HG03442 (cell line): Measurements from ENCODE around the gene TAAR1.
"Not testable (repeated sequence)": the region's sequence is repeated elsewhere in the genome, so short reads cannot be mapped to it uniquely, and the experiment has no call there.

Experiments
- ATAC-seq: cut with Tn5 transposase; IDR thresholded peaks from one replicate; pipeline ENCODE4 v1.9.1; 2021; ENCODE audit warnings: mild to moderate bottlenecking, moderate library complexity; ENCODE audit not compliant: unreplicated experiment

The TAAR1 gene, protein sequence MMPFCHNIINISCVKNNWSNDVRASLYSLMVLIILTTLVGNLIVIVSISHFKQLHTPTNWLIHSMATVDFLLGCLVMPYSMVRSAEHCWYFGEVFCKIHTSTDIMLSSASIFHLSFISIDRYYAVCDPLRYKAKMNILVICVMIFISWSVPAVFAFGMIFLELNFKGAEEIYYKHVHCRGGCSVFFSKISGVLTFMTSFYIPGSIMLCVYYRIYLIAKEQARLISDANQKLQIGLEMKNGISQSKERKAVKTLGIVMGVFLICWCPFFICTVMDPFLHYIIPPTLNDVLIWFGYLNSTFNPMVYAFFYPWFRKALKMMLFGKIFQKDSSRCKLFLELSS

DNA sequence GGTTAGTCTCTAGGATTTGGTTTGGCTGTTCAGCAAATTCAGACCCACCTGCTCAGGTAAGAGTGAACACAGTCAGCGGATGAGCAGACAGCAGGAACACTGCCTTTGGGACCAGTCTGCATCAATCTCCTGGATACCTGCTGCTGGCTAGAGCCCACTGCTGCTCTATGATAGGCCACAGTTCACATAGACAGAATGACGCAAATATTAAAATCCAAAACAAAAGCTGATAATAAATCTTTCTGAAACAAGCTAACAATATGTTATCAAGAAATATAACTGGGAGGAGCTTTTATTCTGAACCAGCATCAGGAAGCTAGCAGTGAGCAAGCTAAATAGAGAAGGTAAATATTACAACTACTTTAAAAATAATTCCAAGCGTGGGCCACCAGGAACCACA, at the start of gene TAAR1:
TSS of gene TAAR1 (minus strand) at position 101 of the 400 bp plus-strand sequence. CDS start 13,179 bp downstream, outside the sequence.
- ATAC-seq, result no peak

DNA sequence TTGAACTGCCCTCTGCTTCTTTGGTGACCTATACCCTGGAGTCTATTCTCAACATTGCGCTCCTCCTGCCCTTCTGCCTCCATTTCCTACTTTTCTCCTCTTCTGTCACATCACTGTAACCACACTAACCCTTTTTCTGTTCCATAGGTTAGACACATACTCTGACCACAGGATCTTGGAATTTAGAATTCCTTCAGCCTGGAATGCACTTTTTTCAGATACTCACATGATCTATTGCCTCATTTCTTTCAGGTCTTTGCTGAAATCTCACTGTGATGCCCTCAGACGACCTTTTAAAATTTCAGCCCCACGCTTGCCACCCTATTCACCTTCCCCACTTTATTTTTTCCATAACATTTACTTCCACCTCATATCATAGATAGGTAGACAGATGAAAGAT, 49.8 kb upstream of the TAAR1 start:
- ATAC-seq, result no peak

DNA sequence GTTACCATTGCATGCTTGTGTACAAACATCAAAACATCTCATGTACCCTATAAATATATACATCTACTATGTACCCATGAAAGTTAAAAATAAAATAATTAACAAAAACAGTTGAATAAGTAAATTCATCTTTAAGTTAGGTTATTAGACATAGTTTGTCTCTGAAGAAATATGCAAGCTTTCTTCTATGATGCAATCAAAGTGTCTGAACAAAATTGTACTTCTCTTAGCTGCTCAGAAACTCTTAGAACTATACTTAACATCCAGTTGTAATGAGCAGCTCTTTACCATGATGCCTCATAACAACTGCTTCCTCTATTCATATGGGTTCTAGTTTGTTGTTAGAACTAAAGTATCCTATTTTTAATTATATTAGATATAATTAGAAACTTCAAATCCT, 49.0 kb upstream of the TAAR1 start:
- no peak for ATAC-seq

DNA sequence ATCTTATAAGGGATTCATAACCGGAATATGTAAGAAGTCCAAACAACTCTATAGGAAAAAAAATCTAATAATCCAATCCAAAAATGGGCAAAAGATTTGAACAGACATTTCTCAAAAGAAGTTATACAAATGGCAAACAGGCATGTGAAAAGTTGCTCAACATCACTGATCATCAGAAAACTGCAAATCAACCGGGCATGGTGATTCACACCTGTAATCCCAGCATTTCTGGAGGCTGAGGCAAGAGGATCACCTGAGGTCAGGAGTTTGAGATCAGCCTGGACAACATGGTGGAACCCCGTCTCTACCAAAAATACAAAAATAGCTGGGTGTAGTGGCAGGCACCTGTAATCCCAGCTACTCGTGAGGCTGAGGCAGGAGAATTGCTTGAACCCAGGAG, 47.8 kb upstream of the TAAR1 start:
- not testable (repeated sequence) for ATAC-seq

DNA sequence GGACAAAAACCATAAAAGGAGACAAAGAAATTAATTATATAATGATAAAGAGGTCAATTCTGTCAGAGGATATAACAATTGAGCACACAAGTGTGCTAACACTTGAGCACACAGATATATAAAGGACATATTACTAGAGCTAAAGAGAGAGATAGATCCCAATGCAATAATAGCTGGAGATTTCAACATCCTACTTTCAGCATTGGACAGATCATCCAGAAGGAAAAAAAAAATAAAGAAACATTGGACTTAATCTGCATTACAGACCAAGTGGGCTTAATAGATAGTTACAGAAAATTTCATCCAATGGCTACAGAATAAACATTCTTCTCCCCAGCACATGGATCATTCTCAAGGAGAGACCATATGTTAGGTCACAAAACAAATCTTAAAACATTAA, 45.0 kb upstream of the TAAR1 start:
- no peak for ATAC-seq

DNA sequence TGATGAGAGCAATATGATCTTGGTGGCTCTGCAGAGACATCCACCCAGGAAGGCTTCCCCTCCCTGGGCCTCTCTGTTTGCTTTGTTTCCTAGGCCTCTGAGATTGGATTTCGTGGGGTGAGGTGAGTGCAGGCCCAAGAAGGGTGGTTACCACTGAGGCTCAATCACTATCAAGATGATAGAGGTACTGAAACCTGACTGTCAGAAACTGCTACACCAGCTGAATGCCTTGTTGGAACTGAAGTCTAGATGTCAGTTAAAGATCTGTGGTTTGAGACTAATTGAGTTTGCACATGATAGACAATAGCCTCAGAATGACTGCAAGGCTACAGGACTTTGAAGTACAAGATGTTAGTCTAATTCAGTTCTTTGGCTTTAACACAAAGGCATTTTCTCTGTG, 39.6 kb upstream of the TAAR1 start:
- peak; percentile 78 for ATAC-seq

DNA sequence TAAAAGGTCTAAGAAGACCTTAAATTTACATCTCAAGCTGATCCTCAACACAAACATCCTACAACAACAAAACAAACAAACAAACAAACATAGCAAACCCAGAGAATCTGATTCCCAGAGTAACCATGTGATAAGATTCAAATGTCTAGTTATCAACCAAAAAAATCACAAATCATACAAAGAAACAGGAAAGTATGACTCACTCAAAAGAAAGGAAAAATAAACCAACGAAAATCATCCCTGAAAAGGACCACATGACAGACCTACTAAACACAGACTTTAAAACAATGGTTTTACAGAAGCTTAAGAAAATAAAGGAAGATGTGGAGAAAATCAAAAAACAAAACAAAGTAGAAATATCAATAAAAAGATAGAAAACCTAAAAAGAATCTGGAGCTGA, 36.8 kb upstream of the TAAR1 start:
- no peak for ATAC-seq

DNA sequence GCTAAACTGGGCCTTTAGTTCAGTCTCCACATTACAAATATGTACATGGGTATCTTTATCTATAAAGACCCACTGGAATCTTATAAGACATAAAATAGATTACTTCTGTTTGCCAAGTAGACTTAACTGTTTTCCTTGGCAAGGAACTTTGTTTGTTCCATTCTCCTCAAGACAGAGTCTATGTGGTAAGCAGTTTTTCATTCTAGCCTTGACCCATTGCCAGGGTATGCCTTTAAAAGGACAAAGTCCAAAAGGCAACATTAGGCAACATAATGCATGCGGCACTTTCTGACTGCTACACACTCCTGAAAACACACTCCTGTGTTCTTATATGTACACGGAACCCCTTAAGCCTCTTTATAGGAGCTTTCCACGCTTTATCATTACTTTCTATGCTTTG, 34.5 kb upstream of the TAAR1 start:
- ATAC-seq, result no peak

DNA sequence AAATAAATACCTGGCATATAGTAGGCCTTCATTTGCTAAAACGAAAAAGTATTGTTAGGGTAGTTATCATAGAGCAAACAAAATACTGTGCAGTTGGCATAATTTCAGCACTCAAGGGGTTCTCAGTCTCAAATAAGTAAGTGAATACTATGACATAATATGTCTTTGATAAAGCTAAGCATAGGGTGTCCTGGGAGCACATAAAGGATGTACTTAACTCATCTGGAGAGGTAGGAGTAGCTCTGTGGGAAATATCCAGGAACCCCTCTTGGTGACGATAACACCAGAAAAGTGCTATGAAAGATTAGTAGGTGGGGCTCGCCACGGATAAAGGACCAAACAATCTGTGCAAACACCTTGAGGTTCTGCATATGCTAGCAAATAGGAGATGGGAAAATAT, 31.7 kb upstream of the TAAR1 start:
- ATAC-seq, result no peak

DNA sequence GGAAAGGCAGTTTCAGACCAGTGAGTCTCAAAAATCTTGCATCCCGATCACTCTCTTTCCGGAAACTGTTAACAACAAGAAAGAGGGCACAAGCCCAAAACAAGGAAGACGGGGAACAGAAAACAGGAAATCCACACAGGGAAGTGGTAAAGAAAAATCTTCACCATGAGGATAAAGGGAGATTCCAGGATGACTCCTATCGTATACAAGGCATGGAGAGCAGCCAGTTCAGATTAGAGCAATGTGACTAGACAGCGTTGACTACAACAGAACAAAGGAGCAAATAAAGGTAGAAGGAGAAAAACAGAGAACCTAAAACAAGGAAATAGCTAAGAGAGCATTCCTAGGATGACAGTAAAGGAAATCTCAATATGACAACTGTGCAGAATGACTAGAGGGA, 28.3 kb upstream of the TAAR1 start:
- ATAC-seq, result no peak

DNA sequence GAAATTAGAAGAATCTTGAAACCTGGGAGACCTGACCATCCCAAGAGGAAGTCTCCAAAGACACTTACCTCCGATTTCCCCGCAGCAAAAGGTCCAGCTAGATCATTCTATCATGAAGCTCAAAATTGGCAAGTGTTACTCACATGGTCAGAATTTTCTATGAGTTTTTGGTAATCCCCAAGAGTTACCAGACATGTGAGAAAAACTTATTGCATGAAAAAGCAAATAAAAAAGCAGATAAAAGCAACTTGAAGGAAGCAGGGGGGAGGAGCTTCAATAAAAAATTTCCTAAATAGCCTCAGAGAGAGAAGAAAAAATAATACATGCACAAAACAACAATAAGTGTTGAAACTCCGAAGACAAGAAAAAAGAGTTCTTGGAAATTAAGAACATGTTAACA, 27.5 kb upstream of the TAAR1 start:
- no peak for ATAC-seq

DNA sequence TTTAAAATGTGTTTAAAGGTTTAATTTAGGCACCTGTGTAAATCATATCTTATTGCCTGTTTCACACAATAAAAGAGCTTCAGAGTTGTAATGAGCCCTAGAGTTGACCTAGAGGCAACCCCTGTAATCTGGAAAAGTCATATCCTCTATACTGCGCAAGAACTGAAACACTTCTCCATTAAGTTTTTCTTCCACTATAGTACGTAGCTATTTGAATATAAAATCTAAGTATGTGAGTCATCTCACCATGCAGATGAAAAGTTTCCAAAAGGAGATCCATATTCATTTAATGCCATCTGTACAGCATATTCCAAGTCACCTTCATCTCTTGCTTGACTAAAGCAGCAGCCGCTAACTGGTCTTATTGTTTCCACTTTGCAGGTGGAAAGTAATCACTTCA, 26.0 kb upstream of the TAAR1 start:
- no peak for ATAC-seq

DNA sequence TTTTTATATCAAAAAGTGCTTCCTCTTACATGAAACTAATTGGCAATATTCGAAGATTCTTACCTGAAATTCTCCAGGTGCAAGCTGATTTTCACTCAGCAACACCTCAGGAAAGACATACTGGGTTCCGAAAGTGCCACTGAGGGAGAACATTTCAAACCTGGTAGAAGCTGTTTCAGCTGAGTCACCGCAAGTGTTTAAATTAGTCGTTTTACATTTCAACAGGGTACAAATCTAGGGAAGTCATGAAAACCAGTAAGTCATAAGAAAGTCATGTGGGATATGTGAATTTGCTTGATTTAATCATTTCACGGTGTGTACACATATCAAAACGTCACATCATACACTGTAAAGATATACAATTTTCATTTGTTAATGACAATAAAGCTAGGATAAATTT, 25.3 kb upstream of the TAAR1 start:
- ATAC-seq, result no peak

DNA sequence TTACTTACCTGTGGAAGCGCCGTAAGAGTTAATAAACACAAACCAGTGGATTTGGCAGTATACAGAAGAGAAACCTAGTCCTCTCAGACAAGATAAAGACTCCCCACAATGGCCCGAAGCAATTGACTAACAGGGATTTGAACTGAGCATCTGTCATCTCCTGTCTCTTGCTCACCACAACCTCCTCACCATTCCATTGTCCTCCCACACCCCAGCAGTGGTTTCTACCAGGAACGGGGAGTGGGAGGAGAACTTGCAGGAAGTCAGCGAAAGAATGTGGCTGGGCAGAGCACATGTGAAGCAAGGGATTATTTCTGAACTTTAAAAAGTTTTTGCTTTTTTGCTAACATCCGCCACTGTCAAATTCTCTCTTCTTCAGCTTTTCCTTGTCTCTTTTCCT, 24.6 kb upstream of the TAAR1 start:
- no peak for ATAC-seq

DNA sequence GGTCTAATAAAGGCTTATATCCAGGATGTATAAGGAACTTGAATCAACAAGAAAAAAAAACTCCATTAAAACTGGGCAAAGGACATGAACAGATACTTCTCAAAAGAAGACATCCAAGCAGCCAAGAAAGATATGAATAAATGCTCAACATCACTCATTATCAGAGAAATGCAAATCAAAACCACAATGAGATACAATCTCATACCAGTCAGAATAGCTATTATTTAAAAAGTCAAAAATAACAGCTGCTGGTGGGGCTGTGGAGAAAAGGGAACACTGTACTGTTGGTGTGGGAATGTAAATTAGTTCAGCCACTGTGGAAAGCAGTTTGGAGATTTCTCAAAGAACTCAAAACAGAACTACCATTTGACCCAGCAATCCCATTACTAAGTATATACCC, 20.1 kb upstream of the TAAR1 start:
- not testable (repeated sequence) for ATAC-seq

DNA sequence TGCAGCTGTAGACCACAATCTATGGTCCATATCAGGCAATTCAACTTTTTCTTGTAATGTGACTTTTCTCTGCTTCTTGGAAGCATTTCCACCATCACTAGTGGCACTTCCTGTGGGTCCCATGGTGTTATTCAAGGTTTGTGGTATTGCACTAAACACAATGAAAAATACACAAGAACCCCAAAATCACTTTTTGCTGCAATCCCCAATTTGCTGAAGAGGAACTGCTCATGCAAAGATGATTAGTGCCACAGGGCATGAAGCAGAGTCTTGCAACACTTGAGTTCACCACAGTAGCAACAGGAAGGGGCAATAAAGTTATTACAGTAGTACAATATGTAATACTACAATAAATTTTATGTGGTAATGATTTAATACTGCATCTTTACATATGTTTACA, 16.8 kb upstream of the TAAR1 start:
- ATAC-seq, result no peak

DNA sequence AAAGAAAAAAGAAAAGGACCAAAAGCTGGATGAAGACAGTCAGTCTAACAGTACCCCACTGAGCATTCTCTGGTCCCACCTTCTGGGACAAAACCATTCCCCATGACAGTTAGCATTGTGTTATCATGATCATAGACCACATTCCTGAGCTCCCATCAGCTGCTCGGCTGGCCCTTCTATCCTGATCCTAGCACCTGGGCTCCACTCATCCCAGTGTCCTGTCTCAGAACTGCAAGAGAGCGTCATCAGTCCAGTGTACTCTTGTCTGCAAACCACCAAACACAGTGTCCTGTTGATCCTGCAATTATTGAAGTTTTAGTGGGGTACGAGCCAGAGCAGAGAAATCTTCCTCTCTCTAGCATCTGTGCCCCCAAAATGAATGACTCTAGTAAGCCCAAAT, 16.0 kb upstream of the TAAR1 start:
- ATAC-seq, result no peak

DNA sequence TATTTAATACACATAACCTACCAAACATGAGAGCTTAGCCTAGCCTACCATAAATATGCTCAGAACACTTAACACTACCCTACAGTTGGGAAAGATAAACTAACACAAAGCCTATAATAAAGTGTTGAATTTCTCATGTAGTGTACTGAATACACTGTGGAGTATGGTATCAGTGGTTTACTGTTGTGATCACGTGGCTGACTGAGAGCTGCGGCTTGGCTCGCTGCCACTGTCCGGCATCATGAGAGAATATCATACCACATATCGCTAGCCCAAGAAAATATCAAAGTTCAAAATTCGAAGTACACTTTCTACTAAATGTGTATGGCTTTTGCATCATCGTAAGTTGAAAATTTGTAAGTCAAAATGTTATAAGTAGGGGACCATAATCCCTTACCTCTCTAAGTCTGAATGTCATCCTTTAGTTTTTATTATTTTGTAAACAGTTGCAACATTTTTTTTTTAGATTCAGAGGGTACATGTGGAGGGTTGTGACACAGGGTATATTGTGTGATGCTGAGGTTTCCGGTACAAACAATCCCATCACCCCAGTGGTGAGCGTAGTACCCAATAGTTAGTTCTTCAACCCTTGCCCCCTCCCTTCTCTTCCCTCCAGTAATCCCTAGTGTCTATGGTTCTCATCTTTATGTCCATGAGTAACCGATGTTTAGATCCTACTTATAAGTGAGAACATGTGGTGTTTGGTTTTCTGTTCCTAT, 14.6 kb upstream of the TAAR1 start:
- no peak for ATAC-seq

DNA sequence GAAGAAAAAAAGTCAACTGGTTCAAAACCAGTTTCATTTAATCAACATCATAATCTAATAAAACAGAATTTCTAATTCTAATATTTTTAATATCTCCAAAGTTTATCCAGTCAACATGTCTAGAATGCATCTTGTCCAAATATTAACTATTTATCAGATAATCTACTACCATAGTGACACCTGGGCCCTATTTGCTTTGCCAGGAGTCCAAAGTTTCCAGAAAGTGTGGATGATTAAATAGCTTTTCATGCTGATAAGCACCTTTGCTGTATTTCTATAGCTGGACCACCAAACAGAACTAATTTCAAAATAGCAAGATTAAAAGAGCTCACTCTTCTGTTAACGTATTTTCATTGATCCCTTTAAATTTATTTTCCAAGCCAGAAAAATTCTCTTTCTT, 12.3 kb upstream of the TAAR1 start:
- ATAC-seq, result no peak

DNA sequence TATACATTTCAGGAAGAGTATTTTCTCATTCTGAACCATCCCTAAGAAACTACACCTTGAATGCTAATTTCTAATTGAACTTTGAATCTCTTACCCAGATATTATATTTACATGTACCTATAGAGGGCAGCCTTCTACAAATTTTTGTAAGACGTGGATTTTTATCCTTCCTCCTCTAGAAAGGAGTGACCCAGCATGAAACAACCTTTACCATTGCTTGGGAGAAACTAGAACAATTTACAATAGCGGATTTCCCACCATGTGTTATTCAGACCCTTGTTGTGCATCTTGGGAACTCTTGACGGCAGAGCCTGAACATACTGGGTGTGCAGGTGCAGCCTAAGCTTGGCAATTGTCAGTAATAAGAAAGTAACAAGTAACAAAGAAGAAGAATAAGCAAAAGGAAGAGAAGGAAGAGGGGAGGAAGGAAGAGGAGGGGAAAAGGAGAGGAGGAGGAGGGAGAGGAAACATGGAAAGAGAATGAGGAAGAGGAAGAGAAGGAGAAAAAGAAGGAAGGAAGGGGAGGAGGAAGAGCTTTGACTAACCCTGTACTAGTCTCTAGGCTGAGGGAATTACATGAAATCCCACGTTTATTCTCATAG, 10.8 kb upstream of the TAAR1 start:
- no peak for ATAC-seq

DNA sequence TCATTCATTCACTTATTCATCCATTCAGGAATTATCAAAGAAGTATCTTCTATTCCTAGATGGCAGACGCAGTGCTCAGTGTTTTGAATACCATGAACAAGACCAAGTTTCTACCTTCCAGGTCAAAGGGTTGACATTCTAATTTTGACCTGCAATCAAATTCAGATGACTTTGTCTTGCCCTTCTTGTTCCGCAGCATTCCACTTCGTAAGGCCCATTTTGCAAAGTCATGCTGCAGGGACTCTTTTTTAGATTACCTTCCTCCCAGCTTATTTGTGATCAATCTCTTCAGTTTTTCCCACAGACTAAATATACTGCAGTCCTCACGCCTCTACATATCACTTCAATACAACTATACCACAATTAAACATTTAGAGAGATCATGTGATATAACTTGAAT, 7.1 kb upstream of the TAAR1 start:
- ATAC-seq, result no peak

DNA sequence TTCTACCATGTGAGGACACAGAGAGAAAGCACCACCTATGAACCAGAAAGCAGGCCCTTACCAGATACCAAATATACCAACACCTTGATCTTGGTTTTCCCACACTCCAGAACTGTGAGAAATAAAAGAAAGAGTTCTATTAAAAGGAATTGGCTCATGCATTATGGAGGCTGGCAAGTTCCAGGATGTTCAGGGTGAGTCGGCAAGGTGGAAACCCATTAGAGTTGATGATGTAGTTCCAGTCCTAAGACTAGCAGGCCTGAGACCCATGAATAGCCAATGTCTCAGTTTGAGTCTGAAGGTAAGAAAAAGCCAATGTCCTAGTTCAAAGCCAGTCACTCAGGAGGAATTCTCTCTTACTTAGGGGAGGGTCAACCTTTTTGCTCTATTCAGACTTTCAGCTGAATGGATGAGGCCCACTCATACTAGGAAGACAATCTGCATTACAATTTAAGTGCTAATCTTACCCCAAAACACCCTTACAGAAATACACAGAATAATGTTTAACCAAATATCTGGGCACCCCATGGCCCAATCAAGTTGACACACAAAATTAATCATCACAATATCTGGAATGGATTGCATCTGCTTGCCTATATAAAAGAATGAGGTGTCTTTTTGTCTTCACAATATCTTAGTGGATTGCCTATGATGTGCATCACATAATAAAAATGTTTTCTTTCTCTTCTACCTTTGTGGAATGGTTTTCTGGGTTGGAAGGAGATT, 5.5 kb upstream of the TAAR1 start:
- no peak for ATAC-seq
